Retinal pigment epithelial cell (primary cell): ENCODE measurements around the gene GUCY1A2.

Experiments
- DNase-seq: peaks from one replicate; pipeline ENCODE4 v3.0.0-alpha.2; 2010; ENCODE audit warnings: low read depth
- H3K4me3 ChIP-seq: 2 replicates; pipeline ENCODE4 v1.5.1; 2011; ENCODE audit warnings: mild to moderate bottlenecking, low read length, control low read depth, moderate library complexity
- CTCF ChIP-seq: conservative IDR thresholded peaks from 2 replicates; pipeline ENCODE4 v1.5.1; 2011; ENCODE audit warnings: low read depth, low read length, control low read depth, inconsistent platforms

Gene GUCY1A2

GRCh38 chr11:106879029-106879428, 139.2 kb downstream of the GUCY1A2 start:
- TF ChIP-seq CTCF = no peak
- no peak for DNase-seq
- H3K4me3 ChIP-seq = no peak overlapping the region

- no peak for TF ChIP-seq CTCF
- no peak overlapping the region for H3K4me3 ChIP-seq
- DNase-seq = no peak
Measured at GRCh38 chr11:106875013-106875412, 143.3 kb downstream of the GUCY1A2 start.

- no peak for DNase-seq
- TF ChIP-seq CTCF = no peak
Measured at GRCh38 chr11:106872246-106872645, 146.0 kb downstream of the GUCY1A2 start.

GRCh38 chr11:106858200-106858599, 160.1 kb downstream of the GUCY1A2 start:
- H3K4me3 ChIP-seq = no peak overlapping the region
- DNase-seq = no peak
- TF ChIP-seq CTCF = no peak

More at GRCh38 chr11:106872246-106872645, 146.0 kb downstream of the GUCY1A2 start:
- H3K4me3 ChIP-seq = no peak overlapping the region

- no peak overlapping the region for H3K4me3 ChIP-seq
- no peak for TF ChIP-seq CTCF
- no peak for DNase-seq
Measured at GRCh38 chr11:106856566-106856965, 161.7 kb downstream of the GUCY1A2 start.

- no peak for TF ChIP-seq CTCF
- H3K4me3 ChIP-seq = no peak overlapping the region
- no peak for DNase-seq
Measured at GRCh38 chr11:106854429-106854828, 163.8 kb downstream of the GUCY1A2 start.

GRCh38 chr11:106853850-106854401, 164.3 kb downstream of the GUCY1A2 start:
- no peak overlapping the region for H3K4me3 ChIP-seq
- no peak for DNase-seq
- TF ChIP-seq CTCF = no peak
